CD4-positive, alpha-beta T cell treated with Interleukin-12 subunit alpha and Interleukin-12 subunit beta, for 1 hour (primary cell): ENCODE data around the gene MTHFD2L.

Experiments used
- DNase-seq: peaks from one replicate; pipeline ENCODE4 v3.0.0-alpha.2; 2020

Gene MTHFD2L

DNA sequence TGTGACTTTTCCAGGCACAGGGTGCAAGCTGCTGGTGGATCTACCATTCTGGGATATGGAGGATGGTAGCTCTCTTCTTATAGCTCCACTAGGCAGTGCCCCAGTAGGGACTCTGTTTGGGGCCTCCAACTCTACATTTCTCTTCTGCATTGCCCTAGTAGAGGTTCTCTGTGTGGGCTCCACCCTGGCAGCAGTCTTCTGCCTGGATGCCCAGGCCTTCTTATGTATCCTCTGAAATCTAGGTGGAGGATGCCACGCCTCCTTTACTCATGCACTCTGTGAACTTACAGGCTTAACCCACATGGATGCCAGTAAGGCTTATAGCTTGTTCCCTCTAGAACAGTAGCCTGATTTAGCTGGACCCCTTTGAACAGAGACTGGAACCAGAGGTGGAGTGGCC is 186.1 kb downstream of the MTHFD2L start:
- DNase-seq = no peak
